Measurements from ENCODE around the gene IER2. TPM values are rescaled to one million over a fixed set of nuclear protein-coding genes. Genes with fewer than 3 reads are reported as not detected.

IER2 gene
- total and polyA plus RNA-seq, 5 donors = 22.2 to 62.9 (median 34.4) TPM

GRCh38 chr19:13120817-13121216 lies 29.4 kb upstream of the IER2 start:
- Histone ChIP-seq H3K4me3 (ENCODE audit: low read length) (no peak overlapping the region), H3K9me3 (ENCODE audit: control insufficient read depth, low read length) (no peaks in the 10 kb centered on the region), H3K4me1 (ENCODE audit: control insufficient read depth, insufficient read depth, low read length) (peaks cover 11% of the 10 kb centered on the region), H3K27ac (ENCODE audit: low read length) (no peak overlapping the region), H3K27me3 (ENCODE audit: control insufficient read depth, insufficient read depth) (no peaks in the 10 kb centered on the region)
- ATAC-seq = no peak
- DNase-seq = no peak
- intact Hi-C loops (cut with DNase I) = no loop called here
- WGBS = 64% methylated on average over 10 of the region's 10 CpGs

GRCh38 chr19:13121551-13122274 lies 28.5 kb upstream of the IER2 start:
- H3K4me1 ChIP-seq (ENCODE audit: control insufficient read depth, insufficient read depth, low read length) = peaks cover 9% of the 10 kb centered on the region
- intact Hi-C loops (cut with DNase I) = no loop called here
- no peak for ATAC-seq
- no peak overlapping the region for H3K4me3 ChIP-seq (ENCODE audit: low read length)
- H3K9me3 ChIP-seq (ENCODE audit: control insufficient read depth, low read length) = no peaks in the 10 kb centered on the region
- no peaks in the 10 kb centered on the region for H3K27me3 ChIP-seq (ENCODE audit: control insufficient read depth, insufficient read depth)
- DNase-seq = no peak
- 81% methylated on average over 18 of the region's 18 CpGs for WGBS
- no peak overlapping the region for H3K27ac ChIP-seq (ENCODE audit: low read length)

GRCh38 chr19:13122275-13122878 lies 27.8 kb upstream of the IER2 start:
- DNase-seq (no peak), ATAC-seq (no peak)
- H3K27ac ChIP-seq (ENCODE audit: low read length) = no peak overlapping the region
- intact Hi-C loops (cut with DNase I) = no loop called here
- H3K4me3 ChIP-seq (ENCODE audit: low read length) = no peak overlapping the region
- 78% methylated on average over 13 of the region's 13 CpGs for WGBS
- peaks cover 9% of the 10 kb centered on the region for H3K4me1 ChIP-seq (ENCODE audit: control insufficient read depth, insufficient read depth, low read length)
- H3K27me3 ChIP-seq (ENCODE audit: control insufficient read depth, insufficient read depth) = no peaks in the 10 kb centered on the region
- no peaks in the 10 kb centered on the region for H3K9me3 ChIP-seq (ENCODE audit: control insufficient read depth, low read length)

GRCh38 chr19:13122980-13123957 lies 26.9 kb upstream of the IER2 start:
- 90% methylated on average over 20 of the region's 20 CpGs for WGBS
- intact Hi-C loops (cut with DNase I) = no loop called here
- no peak for ATAC-seq

GRCh38 chr19:13127051-13127450 lies 23.2 kb upstream of the IER2 start:
- Histone ChIP-seq H3K4me1 (ENCODE audit: control insufficient read depth, insufficient read depth, low read length) (no peaks in the 10 kb centered on the region), H3K27ac (ENCODE audit: low read length) (no peak overlapping the region), H3K27me3 (ENCODE audit: control insufficient read depth, insufficient read depth) (no peaks in the 10 kb centered on the region), H3K4me3 (ENCODE audit: low read length) (no peak overlapping the region), H3K9me3 (ENCODE audit: control insufficient read depth, low read length) (no peaks in the 10 kb centered on the region)
- ATAC-seq = no peak
- 84% methylated on average over 9 of the region's 9 CpGs for WGBS
- intact Hi-C loops (cut with DNase I) = no loop called here
- DNase-seq = no peak

More at GRCh38 chr19:13122980-13123957, 26.9 kb upstream of the IER2 start:
- no peak overlapping the region for H3K27ac ChIP-seq (ENCODE audit: low read length)
- no peak for DNase-seq
- no peaks in the 10 kb centered on the region for H3K27me3 ChIP-seq (ENCODE audit: control insufficient read depth, insufficient read depth)
- H3K4me3 ChIP-seq (ENCODE audit: low read length) = no peak overlapping the region
- H3K9me3 ChIP-seq (ENCODE audit: control insufficient read depth, low read length) = no peaks in the 10 kb centered on the region
- peaks cover 9% of the 10 kb centered on the region for H3K4me1 ChIP-seq (ENCODE audit: control insufficient read depth, insufficient read depth, low read length)

- 91% methylated on average over 6 of the region's 6 CpGs for WGBS
- intact Hi-C loops (cut with DNase I) = no loop called here
- ATAC-seq = no peak
Measured at GRCh38 chr19:13127811-13128575, 22.2 kb upstream of the IER2 start.

GRCh38 chr19:13128583-13128982 lies 21.6 kb upstream of the IER2 start:
- H3K27me3 ChIP-seq (ENCODE audit: control insufficient read depth, insufficient read depth) = no peaks in the 10 kb centered on the region
- no peaks in the 10 kb centered on the region for H3K9me3 ChIP-seq (ENCODE audit: control insufficient read depth, low read length)
- no peaks in the 10 kb centered on the region for H3K4me1 ChIP-seq (ENCODE audit: control insufficient read depth, insufficient read depth, low read length)
- H3K27ac ChIP-seq (ENCODE audit: low read length) = no peak overlapping the region
- WGBS = 58% methylated on average over 1 of the region's 1 CpG
- DNase-seq = no peak
- intact Hi-C loops (cut with DNase I) = no loop called here
- no peak for ATAC-seq
- no peak overlapping the region for H3K4me3 ChIP-seq (ENCODE audit: low read length)

More at GRCh38 chr19:13127811-13128575, 22.2 kb upstream of the IER2 start:
- H3K27me3 ChIP-seq (ENCODE audit: control insufficient read depth, insufficient read depth) = no peaks in the 10 kb centered on the region
- no peaks in the 10 kb centered on the region for H3K9me3 ChIP-seq (ENCODE audit: control insufficient read depth, low read length)
- H3K4me1 ChIP-seq (ENCODE audit: control insufficient read depth, insufficient read depth, low read length) = no peaks in the 10 kb centered on the region
- no peak overlapping the region for H3K4me3 ChIP-seq (ENCODE audit: low read length)
- H3K27ac ChIP-seq (ENCODE audit: low read length) = no peak overlapping the region
- DNase-seq = no peak

GRCh38 chr19:13129384-13129783 lies 20.8 kb upstream of the IER2 start:
- WGBS = 93% methylated on average over 9 of the region's 9 CpGs
- H3K27ac ChIP-seq (ENCODE audit: low read length) = no peak overlapping the region
- H3K4me3 ChIP-seq (ENCODE audit: low read length) = no peak overlapping the region
- H3K9me3 ChIP-seq (ENCODE audit: control insufficient read depth, low read length) = no peaks in the 10 kb centered on the region
- H3K4me1 ChIP-seq (ENCODE audit: control insufficient read depth, insufficient read depth, low read length) = no peaks in the 10 kb centered on the region
- intact Hi-C loops (cut with DNase I) = no loop called here
- DNase-seq (no peak), ATAC-seq (peak in 1 of 2 donors; percentile 32)
- no peaks in the 10 kb centered on the region for H3K27me3 ChIP-seq (ENCODE audit: control insufficient read depth, insufficient read depth)

- 97% methylated on average over 3 of the region's 3 CpGs for WGBS
- no peak overlapping the region for H3K4me3 ChIP-seq (ENCODE audit: low read length)
- H3K9me3 ChIP-seq (ENCODE audit: control insufficient read depth, low read length) = no peaks in the 10 kb centered on the region
- no peak for ATAC-seq
- no peak for DNase-seq
- H3K27ac ChIP-seq (ENCODE audit: low read length) = no peak overlapping the region
- H3K4me1 ChIP-seq (ENCODE audit: control insufficient read depth, insufficient read depth, low read length) = no peaks in the 10 kb centered on the region
- intact Hi-C loops (cut with DNase I) = no loop called here
- H3K27me3 ChIP-seq (ENCODE audit: control insufficient read depth, insufficient read depth) = no peaks in the 10 kb centered on the region
Measured at GRCh38 chr19:13130886-13131490, 19.2 kb upstream of the IER2 start.

- Histone ChIP-seq H3K27ac (ENCODE audit: low read length) (no peak overlapping the region), H3K27me3 (ENCODE audit: control insufficient read depth, insufficient read depth) (no peaks in the 10 kb centered on the region), H3K4me1 (ENCODE audit: control insufficient read depth, insufficient read depth, low read length) (no peaks in the 10 kb centered on the region), H3K9me3 (ENCODE audit: control insufficient read depth, low read length) (no peaks in the 10 kb centered on the region), H3K4me3 (ENCODE audit: low read length) (no peak overlapping the region)
- 88% methylated on average over 8 of the region's 8 CpGs for WGBS
- ATAC-seq (no peak), DNase-seq (no peak)
- intact Hi-C loops (cut with DNase I) = no loop called here
Measured at GRCh38 chr19:13132471-13133180, 17.6 kb upstream of the IER2 start.
